SU-DHL-6 (cell line): Measurements from ENCODE around the gene CERKL.

Experiments used
- H2AFZ ChIP-seq: fragments of 200-600 bp; sonication (generic); 2 replicates; pipeline ENCODE4 v1.6.1; 2014; ENCODE audit warnings: low read depth, mild to moderate bottlenecking, moderate library complexity, mixed read lengths, antibody characterized with exemption, low read length; ENCODE audit not compliant: severe bottlenecking
- H3F3A ChIP-seq: fragments of 200-600 bp; shearing (Covaris generic); 2 replicates; pipeline ENCODE4 v1.6.0; 2016; ENCODE audit warnings: antibody characterized with exemption, mild to moderate bottlenecking; ENCODE audit not compliant: insufficient read depth
- H3K27ac ChIP-seq: fragments of 200-600 bp; sonication (generic); 2 replicates; pipeline ENCODE4 v1.5.1; 2016; ENCODE audit warnings: low read depth, mild to moderate bottlenecking, low read length, moderate library complexity, mixed read lengths
- H3K27me3 ChIP-seq: fragments of 200-600 bp; sonication (generic), shearing (Covaris generic); 2 replicates; pipeline ENCODE4 v1.6.0; 2014; ENCODE audit warnings: mild to moderate bottlenecking, low read length
- H3K36me3 ChIP-seq: fragments of 200-600 bp; sonication (generic); 2 replicates; pipeline ENCODE4 v1.6.1; 2014; ENCODE audit warnings: mild to moderate bottlenecking, low read length, mixed read lengths
- H3K4me2 ChIP-seq: fragments of 300-600, 200-600 bp; shearing (Covaris generic), sonication (generic); 2 replicates; pipeline ENCODE4 v1.6.0; 2014; ENCODE audit warnings: low read length, low read depth, mild to moderate bottlenecking; ENCODE audit not compliant: poor library complexity, severe bottlenecking
- H3K4me3 ChIP-seq: fragments of 200-600 bp; sonication (generic); 2 replicates; pipeline ENCODE4 v1.5.1; 2014; ENCODE audit warnings: antibody characterized with exemption, low read length, mild to moderate bottlenecking, mixed read lengths; ENCODE audit not compliant: insufficient read depth, poor library complexity, severe bottlenecking
- H3K79me2 ChIP-seq: fragments of 200-600 bp; sonication (generic); 2 replicates; pipeline ENCODE4 v1.6.1; 2014; ENCODE audit warnings: mild to moderate bottlenecking, low read length, moderate library complexity; ENCODE audit not compliant: insufficient read depth
- H3K9ac ChIP-seq: fragments of 200-600 bp; sonication (generic); 2 replicates; pipeline ENCODE4 v1.7.0; 2014; ENCODE audit warnings: mild to moderate bottlenecking, low read length
- H3K9me2 ChIP-seq: fragments of 200-600 bp; sonication (generic); replicated peaks from 2 replicates; pipeline ENCODE4 v1.6.1; 2014; ENCODE audit warnings: low read length; ENCODE audit not compliant: insufficient read depth
- H3K9me3 ChIP-seq: fragments of 200-600 bp; sonication (generic); 2 replicates; pipeline ENCODE4 v1.6.1; 2014; ENCODE audit warnings: low read length, mixed read lengths; ENCODE audit not compliant: insufficient read depth
- H4K20me1 ChIP-seq: fragments of 200-600 bp; sonication (generic); 2 replicates; pipeline ENCODE4 v1.6.1; 2014; ENCODE audit warnings: low read depth, mild to moderate bottlenecking, antibody characterized with exemption, low read length, moderate library complexity, mixed read lengths
- CTCF ChIP-seq: fragments of 200-600 bp; sonication (generic); IDR thresholded peaks from one replicate; pipeline ENCODE4 v1.5.1; 2017; ENCODE audit warnings: antibody characterized with exemption, mild to moderate bottlenecking, low read length, moderate library complexity; ENCODE audit not compliant: insufficient read depth, poor library complexity, severe bottlenecking
- EZH2phosphoT487 ChIP-seq: fragments of 200-600 bp; sonication (generic), shearing (Covaris generic); conservative IDR thresholded peaks from 2 replicates; pipeline ENCODE4 v1.6.1; 2018; ENCODE audit warnings: mild to moderate bottlenecking, antibody characterized with exemption, low read length, moderate library complexity, mixed read lengths

CERKL gene

DNA sequence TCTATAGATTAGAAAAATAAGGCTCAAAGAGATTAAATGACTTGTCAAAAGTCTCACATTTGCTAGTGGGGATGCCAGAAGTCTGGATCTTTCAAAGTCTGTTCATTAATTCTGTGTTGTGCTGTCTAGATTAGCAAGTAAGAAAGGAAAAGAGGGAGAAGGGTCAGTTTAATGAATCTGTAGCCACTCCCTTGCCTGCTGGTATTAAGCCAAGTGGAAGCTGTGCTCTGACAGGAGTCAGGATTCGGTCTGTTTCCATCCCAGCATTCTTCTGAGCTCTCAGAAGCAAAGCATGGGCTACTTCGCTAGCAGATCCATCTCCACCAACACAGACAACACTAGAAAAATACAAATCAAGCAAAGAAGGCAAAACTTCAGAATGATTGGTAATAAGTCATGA, 98.5 kb downstream of the CERKL start:
- TF ChIP-seq CTCF = no peak
- TF ChIP-seq EZH2phosphoT487 = no peak
- Histone ChIP-seq H3K27me3 (no peaks in the 10 kb centered on the region), H3F3A (no peaks in the 10 kb centered on the region), H3K36me3 (no peaks in the 10 kb centered on the region), H3K79me2 (no peaks in the 10 kb centered on the region), H3K9me3 (no peaks in the 10 kb centered on the region), H3K27ac (no peak overlapping the region), H4K20me1 (no peaks in the 10 kb centered on the region), H3K4me3 (no peak overlapping the region), H3K4me2 (no peak overlapping the region), H2AFZ (no peak overlapping the region), H3K9me2 (no peaks in the 10 kb centered on the region), H3K9ac (no peak overlapping the region)

- no peaks in the 10 kb centered on the region for H3K36me3 ChIP-seq
- H3K4me2 ChIP-seq = no peak overlapping the region
- no peaks in the 10 kb centered on the region for H3K27me3 ChIP-seq
These were observed 102.7 kb downstream of the CERKL start for GRCh38 chr2:181554061-181554830.

GRCh38 chr2:181553244-181553643, 103.7 kb downstream of the CERKL start:
- Histone ChIP-seq H3K9me2 (no peaks in the 10 kb centered on the region), H3K27me3 (no peaks in the 10 kb centered on the region), H3K9me3 (no peaks in the 10 kb centered on the region), H3K27ac (no peak overlapping the region), H3K4me2 (no peak overlapping the region), H3K79me2 (no peaks in the 10 kb centered on the region), H3K9ac (no peak overlapping the region), H4K20me1 (no peaks in the 10 kb centered on the region), H3F3A (no peaks in the 10 kb centered on the region), H3K36me3 (no peaks in the 10 kb centered on the region), H3K4me3 (no peak overlapping the region), H2AFZ (no peak overlapping the region)
- no peak for TF ChIP-seq CTCF
- TF ChIP-seq EZH2phosphoT487 = no peak

More at GRCh38 chr2:181554061-181554830, 102.7 kb downstream of the CERKL start:
- Histone ChIP-seq H3F3A (no peaks in the 10 kb centered on the region), H3K9me2 (no peaks in the 10 kb centered on the region), H3K27ac (no peak overlapping the region), H3K9ac (no peak overlapping the region), H3K9me3 (no peaks in the 10 kb centered on the region), H4K20me1 (no peaks in the 10 kb centered on the region), H3K79me2 (no peaks in the 10 kb centered on the region), H2AFZ (no peak overlapping the region), H3K4me3 (no peak overlapping the region)
- no peak for TF ChIP-seq CTCF
- no peak for TF ChIP-seq EZH2phosphoT487
